ACHN (cell line): Measurements from ENCODE around the gene FTHL17.

Experiments
- DNase-seq: peaks from one replicate; pipeline ENCODE4 v3.0.0-alpha.2; 2015
- in situ Hi-C: cut with HindIII; loops from 2 replicates; pipeline ENCODE4 v1.10.0; 2017; ENCODE audit warnings: low sequenced_read_pairs, low pct_ligation_motif_present, low pct_unique_long_range_greater_than_20kb

Gene FTHL17

GRCh38 chrX:31071725-31072124 lies at the start of gene FTHL17:
FTHL17 (minus strand) TSS chrX:31072041; CDS start chrX:31071953, 88 bp downstream.
- in situ Hi-C loops, result no loop called here
- no peak for DNase-seq

- in situ Hi-C loops, result no loop called here
- no peak for DNase-seq
These were observed 45.4 kb upstream of the FTHL17 start for GRCh38 chrX:31117266-31117665.

- in situ Hi-C loops, result no loop called here
- DNase-seq, result no peak
These were observed 43.6 kb upstream of the FTHL17 start for GRCh38 chrX:31115398-31115797.

GRCh38 chrX:31114858-31115257 lies 43.0 kb upstream of the FTHL17 start:
- in situ Hi-C loops, result no loop called here
- no peak for DNase-seq

- no peak for DNase-seq
- in situ Hi-C loops, result no loop called here
These were observed 40.6 kb upstream of the FTHL17 start for GRCh38 chrX:31112226-31112999.

- in situ Hi-C loops, result no loop called here
- no peak for DNase-seq
These were observed 38.8 kb upstream of the FTHL17 start for GRCh38 chrX:31110657-31111056.

- DNase-seq, result no peak
- in situ Hi-C loops, result no loop called here
These were observed 27.8 kb upstream of the FTHL17 start for GRCh38 chrX:31099536-31100090.

GRCh38 chrX:31098079-31098478 lies 26.2 kb upstream of the FTHL17 start:
- in situ Hi-C loops, result no loop called here
- no peak for DNase-seq

- no peak for DNase-seq
- in situ Hi-C loops, result no loop called here
These were observed 21.8 kb upstream of the FTHL17 start for GRCh38 chrX:31093639-31093975.

GRCh38 chrX:31092970-31093638 lies 21.3 kb upstream of the FTHL17 start:
- DNase-seq, result no peak
- in situ Hi-C loops, result no loop called here

- no peak for DNase-seq
These were observed 20.6 kb upstream of the FTHL17 start for GRCh38 chrX:31092476-31092875.

GRCh38 chrX:31091819-31092218 lies 20.0 kb upstream of the FTHL17 start:
- DNase-seq, result no peak
- in situ Hi-C loops, result no loop called here

More at GRCh38 chrX:31092476-31092875, 20.6 kb upstream of the FTHL17 start:
- in situ Hi-C loops, result no loop called here

GRCh38 chrX:31074522-31074921 lies 2.7 kb upstream of the FTHL17 start:
- in situ Hi-C loops, result no loop called here
- no peak for DNase-seq

GRCh38 chrX:31071262-31071661 lies 579 bp downstream of the FTHL17 start:
- in situ Hi-C loops, result no loop called here
- DNase-seq, result no peak

- no peak for DNase-seq
- in situ Hi-C loops, result no loop called here
These were observed 1.8 kb downstream of the FTHL17 start for GRCh38 chrX:31070057-31070468.

GRCh38 chrX:31063114-31063513 lies 8.7 kb downstream of the FTHL17 start:
- DNase-seq, result no peak
- in situ Hi-C loops, result no loop called here

GRCh38 chrX:31061091-31061490 lies 10.8 kb downstream of the FTHL17 start:
- no peak for DNase-seq
- in situ Hi-C loops, result no loop called here

GRCh38 chrX:31060016-31060415 lies 11.8 kb downstream of the FTHL17 start:
- in situ Hi-C loops, result no loop called here
- no peak for DNase-seq

- in situ Hi-C loops, result no loop called here
- no peak for DNase-seq
These were observed 13.6 kb downstream of the FTHL17 start for GRCh38 chrX:31058284-31058683.

- in situ Hi-C loops, result no loop called here
- no peak for DNase-seq
These were observed 14.2 kb downstream of the FTHL17 start for GRCh38 chrX:31057691-31058090.
